Measurements from ENCODE around the gene ZFP36L1. TPM values are rescaled to one million over a fixed set of nuclear protein-coding genes. Genes with fewer than 3 reads are reported as not detected.

ZFP36L1 gene
- total RNA-seq, 4 donors from 2014 or later, result 298 to 1,137 (median 494) TPM

DNA sequence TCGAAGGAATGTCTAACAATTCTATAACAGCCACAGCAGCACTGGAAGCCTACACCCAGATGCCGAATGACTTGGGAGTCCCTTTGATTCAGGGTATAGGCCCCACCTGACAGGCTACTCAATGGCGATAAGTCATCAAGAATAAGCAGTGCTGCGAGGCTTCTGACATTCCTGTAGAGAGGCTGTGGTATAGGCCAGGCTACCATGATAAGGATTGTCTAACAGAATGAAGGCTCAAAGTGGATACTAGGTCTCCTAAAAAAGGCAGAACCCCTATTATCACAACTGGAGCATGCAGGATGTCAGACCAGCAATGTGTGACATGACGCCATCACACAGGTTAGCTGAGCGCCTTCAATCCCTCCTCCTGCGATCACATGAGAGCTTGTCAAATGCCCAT, 53.2 kb downstream of the ZFP36L1 start:
- Histone ChIP-seq H3K9me3 (peaks cover 0 to 5% (median 0%) of the 10 kb centered on the region in 4 donors), H3K27me3 (no peaks in the 10 kb centered on the region), H3K27ac (no peak overlapping the region), H3K36me3 (no peaks in the 10 kb centered on the region), H3K4me1 (peaks cover 0 to 21% (median 10%) of the 10 kb centered on the region in 4 donors), H3K4me3 (no peak overlapping the region)
- WGBS, 2 donors, result 96 to 97% methylated on average over 7 of the region's 7 CpGs
- DNase-seq (ENCODE audit: low spot score in 2 of 2), result no peak
- TF ChIP-seq, protein P1, sequence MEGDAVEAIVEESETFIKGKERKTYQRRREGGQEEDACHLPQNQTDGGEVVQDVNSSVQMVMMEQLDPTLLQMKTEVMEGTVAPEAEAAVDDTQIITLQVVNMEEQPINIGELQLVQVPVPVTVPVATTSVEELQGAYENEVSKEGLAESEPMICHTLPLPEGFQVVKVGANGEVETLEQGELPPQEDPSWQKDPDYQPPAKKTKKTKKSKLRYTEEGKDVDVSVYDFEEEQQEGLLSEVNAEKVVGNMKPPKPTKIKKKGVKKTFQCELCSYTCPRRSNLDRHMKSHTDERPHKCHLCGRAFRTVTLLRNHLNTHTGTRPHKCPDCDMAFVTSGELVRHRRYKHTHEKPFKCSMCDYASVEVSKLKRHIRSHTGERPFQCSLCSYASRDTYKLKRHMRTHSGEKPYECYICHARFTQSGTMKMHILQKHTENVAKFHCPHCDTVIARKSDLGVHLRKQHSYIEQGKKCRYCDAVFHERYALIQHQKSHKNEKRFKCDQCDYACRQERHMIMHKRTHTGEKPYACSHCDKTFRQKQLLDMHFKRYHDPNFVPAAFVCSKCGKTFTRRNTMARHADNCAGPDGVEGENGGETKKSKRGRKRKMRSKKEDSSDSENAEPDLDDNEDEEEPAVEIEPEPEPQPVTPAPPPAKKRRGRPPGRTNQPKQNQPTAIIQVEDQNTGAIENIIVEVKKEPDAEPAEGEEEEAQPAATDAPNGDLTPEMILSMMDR (IDR thresholded peaks at IDR 0.05), result no peak
- TF ChIP-seq POLR2A (IDR thresholded peaks at IDR 0.05), result no peak
- TF ChIP-seq EP300 (IDR thresholded peaks at IDR 0.05), result no peak

DNA sequence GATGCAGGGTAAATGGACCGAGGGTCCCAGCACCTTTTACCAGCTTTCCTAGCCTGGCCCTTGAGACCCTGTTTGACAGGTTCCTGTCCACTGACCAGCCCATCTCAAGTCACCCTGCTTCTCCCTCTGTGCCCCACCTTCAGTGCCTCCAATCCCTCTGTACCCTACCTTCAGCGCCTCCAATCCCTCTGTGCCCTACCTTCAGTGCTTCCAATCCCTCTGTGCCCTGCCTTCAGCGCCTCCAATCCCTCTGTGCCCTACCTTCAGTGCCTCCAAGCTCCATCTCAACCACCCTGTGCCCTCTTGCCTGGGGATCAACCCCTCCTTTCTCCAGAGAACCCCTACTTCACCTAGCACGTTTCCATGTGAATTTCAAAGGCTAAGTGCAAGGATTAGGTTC, 54.3 kb downstream of the ZFP36L1 start:
- peaks cover 0 to 21% (median 13%) of the 10 kb centered on the region in 4 donors for H3K4me1 ChIP-seq

More for the DNA sequence above, 54.3 kb downstream of the ZFP36L1 start:
- no peak overlapping the region for H3K27ac ChIP-seq
- no peak for TF ChIP-seq POLR2A (IDR thresholded peaks at IDR 0.05)
- TF ChIP-seq EP300 (IDR thresholded peaks at IDR 0.05), result no peak
- TF ChIP-seq, protein P1 (IDR thresholded peaks at IDR 0.05), result no peak
- WGBS, 2 donors, result 95 to 97% methylated on average over 4 of the region's 4 CpGs
- DNase-seq (ENCODE audit: low spot score in 2 of 2), result no peak
- no peaks in the 10 kb centered on the region for H3K36me3 ChIP-seq
- H3K27me3 ChIP-seq, result no peaks in the 10 kb centered on the region
- no peak overlapping the region for H3K4me3 ChIP-seq
- H3K9me3 ChIP-seq, result peaks cover 0 to 5% (median 0%) of the 10 kb centered on the region in 4 donors

Other genes with a start within 250 kb of the ZFP36L1 start
- gene ACTN1, start 186.2 kb upstream of the ZFP36L1 start, total RNA-seq, result 100 to 1,000 TPM; 130 to 273 (median 152) TPM